Measurements from ENCODE around the gene EHBP1. TPM values are rescaled to one million over a fixed set of nuclear protein-coding genes. Genes with fewer than 3 reads are reported as not detected.

EHBP1 gene
- total and polyA plus RNA-seq, 2 donors (not counting 3 experiments of a cell fraction or from before 2014, with no cell fraction given), result 8.4 to 34.8 TPM

- Histone ChIP-seq H4K20me1 (replicated peaks; ENCODE audit: control insufficient read depth, extremely low read depth, insufficient read depth, low read length) (no peaks in the 10 kb centered on the region), H3K4me2 (ENCODE audit: insufficient read depth, low read length) (no peak overlapping the region), H3K4me1 (ENCODE audit: control insufficient read depth, extremely low read depth, insufficient read depth, low read length) (no peaks in the 10 kb centered on the region), H3K9me1 (replicated peaks; ENCODE audit: control insufficient read depth, extremely low read depth, insufficient read depth, low read length) (no peaks in the 10 kb centered on the region), H3K27me3 (ENCODE audit: control insufficient read depth in 2 of 2, insufficient read depth in 2 of 2, low read length in 2 of 2) (no peaks in the 10 kb centered on the region), H3K79me2 (ENCODE audit: control insufficient read depth, insufficient read depth, low read length) (no peaks in the 10 kb centered on the region), H3K27ac (ENCODE audit: insufficient read depth, low read depth, low read length) (no peak overlapping the region), H3K36me3 (ENCODE audit: control insufficient read depth in 2 of 2, extremely low read depth in 1 of 2, insufficient read depth in 2 of 2, low read length in 2 of 2) (no peaks in the 10 kb centered on the region), H3K4me3 (replicated peaks in 1 of 3; ENCODE audit: insufficient read depth in 1 of 3, low read depth in 1 of 3, low read length in 3 of 3) (no peak overlapping the region), H3K9me3 (replicated peaks; ENCODE audit: control insufficient read depth, insufficient read depth, low read length) (no peaks in the 10 kb centered on the region), H3K9ac (replicated peaks; ENCODE audit: extremely low read depth, insufficient read depth, low read length) (no peak overlapping the region), H2AFZ (ENCODE audit: low read depth, low read length) (no peak overlapping the region)
- DNase-seq (ENCODE audit: low read depth, low spot score) (no peak), FAIRE-seq (no peak)
- no TSS peak for BruUV-seq (replicated peaks)
- TF ChIP-seq EZH2 (IDR thresholded peaks at IDR 0.05; ENCODE audit: borderline replicate concordance, low read depth, low read length, severe bottlenecking) (no peak), JUN (IDR thresholded peaks at IDR 0.05; ENCODE audit: borderline replicate concordance, insufficient read depth, insufficient read length, low read depth) (no peak), MAX (IDR thresholded peaks at IDR 0.05; ENCODE audit: insufficient read depth, insufficient read length) (no peak), POLR2A (IDR thresholded peaks at IDR 0.05; ENCODE audit: low read depth, low read length) (no peak), GATA2 (IDR thresholded peaks at IDR 0.05; ENCODE audit: insufficient read depth, insufficient read length, low read depth, low read length) (no peak), MYC (IDR thresholded peaks at IDR 0.05; ENCODE audit: low read depth, low read length) (no peak), FOS (IDR thresholded peaks at IDR 0.05; ENCODE audit: borderline replicate concordance, insufficient read depth, low read length) (no peak), CTCF (IDR thresholded peaks at IDR 0.05; ENCODE audit: extremely low read depth in 1 of 2, insufficient read depth in 1 of 2, low read depth in 1 of 2, low read length in 2 of 2) (no peak), POLR2AphosphoS5 (IDR thresholded peaks at IDR 0.05; ENCODE audit: insufficient read depth, low read depth, low read length) (no peak)
- ChIA-PET CTCF (no interaction called here), POLR2A (no interaction called here)
- dilution Hi-C loops (cut with MboI; ENCODE audit: extremely low pct_ligation_motif_present, low sequenced_read_pairs) (no loop called here), intact Hi-C loops (cut with micrococcal nuclease) (loop anchor here (5.0 to 10.0 kb wide), 2 partner anchors 480 to 543 kb away; no protein-coding TSS in a partner anchor)
Observed at GRCh38 chr2:62944362-62944761, 238.8 kb downstream of the EHBP1 start.
